Large intestine (tissue), 3 donors: ENCODE results near the gene LILRB3. TPM values are rescaled to one million over a fixed set of nuclear protein-coding genes. Genes with fewer than 3 reads are reported as not detected.
"Not testable (repeated sequence)": the region's sequence is repeated elsewhere in the genome, so short reads cannot be mapped to it uniquely, and the experiment has no call there.

Experiments
- DNase-seq, 2 donors: peaks; one replicate each; pipeline versions ENCODE4 v3.0.0 to v3.0.0-alpha.2; 2013
- H3K27ac ChIP-seq: one replicate; pipeline ENCODE4 v1.5.1; 2013; ENCODE audit warnings: low read length
- H3K27me3 ChIP-seq: 2 replicates; pipeline ENCODE4 v1.6.1; 2013; ENCODE audit warnings: low read length; ENCODE audit not compliant: control insufficient read depth, insufficient read depth
- H3K36me3 ChIP-seq: 2 replicates; pipeline ENCODE4 v1.6.1; 2013; ENCODE audit warnings: low read length; ENCODE audit not compliant: control insufficient read depth, insufficient read depth
- H3K4me1 ChIP-seq: one replicate; pipeline ENCODE4 v1.6.1; 2013; ENCODE audit warnings: low read length; ENCODE audit not compliant: control insufficient read depth, insufficient read depth
- H3K4me3 ChIP-seq: one replicate; pipeline ENCODE4 v1.5.1; 2013; ENCODE audit warnings: low read length
- H3K9me3 ChIP-seq: one replicate; pipeline ENCODE4 v1.6.1; 2013; ENCODE audit warnings: mild to moderate bottlenecking, low read depth, low read length, moderate library complexity; ENCODE audit not compliant: control insufficient read depth
- WGBS: methylation state at CpG from one replicate; pipeline ENCODE4 v1.1.5; 2013; ENCODE audit warnings: low lambda C conversion rate; ENCODE audit not compliant: insufficient coverage; 5-methylcytosine and 5-hydroxymethylcytosine counted together
- polyA plus RNA-seq: library from polyadenylated mRNA; unstranded; fragments of 120-200 nt; gene quantifications from one replicate; pipeline ENCODE4 v1.2.1, GENCODE V29; 2013

LILRB3 gene
- polyA plus RNA-seq, 1 donor: 2.9 TPM

- H3K4me3 ChIP-seq: not testable (repeated sequence)
Measured at GRCh38 chr19:54223277-54223936, 600 bp upstream of the LILRB3 start.

DNA sequence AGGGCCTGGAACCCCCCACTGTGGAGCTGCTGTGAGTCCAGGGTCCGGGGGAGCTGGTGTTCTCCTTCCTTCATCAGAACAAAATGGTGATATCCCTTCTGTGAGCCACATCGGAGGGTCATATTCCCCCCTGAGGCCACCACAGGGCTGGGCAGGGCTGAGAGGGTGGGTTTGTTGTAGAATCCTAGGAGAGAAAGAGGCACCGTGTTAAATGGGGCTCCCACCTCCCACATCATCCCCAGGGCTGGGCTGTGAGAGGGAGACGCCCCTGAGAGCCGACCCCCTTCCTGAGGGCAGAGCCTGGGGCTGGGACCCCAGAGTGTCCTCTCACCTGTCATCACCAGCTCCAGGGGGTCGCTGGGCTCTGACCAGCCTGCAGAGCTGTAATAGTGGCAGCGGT, 860 bp downstream of the LILRB3 start:
- not testable (repeated sequence) for H3K27me3 ChIP-seq, H3K4me1 ChIP-seq, H3K36me3 ChIP-seq, H3K9me3 ChIP-seq, H3K27ac ChIP-seq, H3K4me3 ChIP-seq, DNase-seq
- no CpG with 5 or more reads among the region's 7 CpGs for WGBS

More at GRCh38 chr19:54223277-54223936, 600 bp upstream of the LILRB3 start:
- not testable (repeated sequence) for H3K27me3 ChIP-seq, H3K4me1 ChIP-seq, H3K36me3 ChIP-seq, H3K9me3 ChIP-seq, H3K27ac ChIP-seq, DNase-seq
- WGBS: 100% methylated on average over 1 of the region's 14 CpGs

DNA sequence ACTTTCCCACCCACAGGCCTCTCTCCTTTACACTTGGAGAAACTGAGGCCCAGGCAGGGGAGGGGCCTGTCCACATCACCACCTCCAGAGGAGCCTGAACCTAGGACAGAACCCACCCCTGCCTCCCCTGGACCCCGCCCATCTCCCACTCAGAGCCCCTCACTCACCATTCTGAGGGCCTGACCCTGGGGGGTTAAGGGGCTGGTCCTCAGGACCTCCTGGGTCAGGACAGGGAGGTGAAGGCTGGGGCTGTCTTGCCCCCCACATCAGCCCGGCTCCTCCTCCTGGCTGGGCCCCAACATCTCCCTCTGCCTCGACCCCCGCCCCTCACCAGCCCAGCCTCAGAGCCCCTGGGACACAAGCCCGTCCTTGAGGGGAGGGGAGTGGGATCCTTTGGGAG, 3.1 kb downstream of the LILRB3 start:
- H3K27ac ChIP-seq, H3K4me1 ChIP-seq, H3K27me3 ChIP-seq, H3K36me3 ChIP-seq, DNase-seq, H3K4me3 ChIP-seq, H3K9me3 ChIP-seq: not testable (repeated sequence)
- WGBS: no CpG with 5 or more reads among the region's 5 CpGs

DNA sequence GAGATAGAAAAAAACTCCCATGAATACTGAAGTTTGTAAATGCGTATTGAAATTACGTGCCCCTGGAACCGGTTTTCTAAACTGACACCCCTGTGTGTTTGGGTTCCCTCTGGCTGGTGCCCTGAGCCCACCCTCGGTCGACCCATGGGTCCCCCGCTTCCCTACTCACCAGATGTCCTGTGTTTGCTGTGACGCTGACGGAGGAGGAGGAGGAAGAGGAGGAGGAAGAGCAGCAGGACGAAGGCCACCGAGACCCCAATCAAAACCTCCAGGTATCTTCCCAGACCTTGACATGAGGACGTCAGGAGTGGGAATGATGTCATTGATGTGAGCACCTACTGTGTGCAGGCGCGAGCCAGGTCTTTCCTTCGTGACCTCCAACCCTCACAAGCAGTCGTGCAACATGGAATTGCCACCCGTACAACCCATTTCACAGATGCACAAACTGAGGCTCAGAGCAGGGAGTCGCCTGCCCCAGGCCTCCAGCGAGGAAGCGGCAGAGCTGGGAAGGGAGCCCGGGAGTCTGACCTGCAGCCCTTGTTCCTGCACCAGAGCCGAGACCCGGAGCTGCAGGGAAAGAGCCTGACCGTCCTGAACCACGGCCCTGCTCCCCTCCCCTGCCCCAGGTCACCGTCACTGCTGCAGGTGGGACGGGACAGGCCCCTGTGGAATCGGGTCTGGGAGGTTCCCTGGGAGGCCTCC, 3.7 kb downstream of the LILRB3 start:
- Histone ChIP-seq H3K4me3 (no peak overlapping the region), H3K27me3 (no peaks in the 10 kb centered on the region), H3K36me3 (no peaks in the 10 kb centered on the region), H3K4me1 (no peaks in the 10 kb centered on the region), H3K9me3 (no peaks in the 10 kb centered on the region), H3K27ac (no peak overlapping the region)
- no peak for DNase-seq
- WGBS: no CpG with 5 or more reads among the region's 27 CpGs

- no peaks in the 10 kb centered on the region for H3K36me3 ChIP-seq
- DNase-seq: no peak
- H3K27ac ChIP-seq: no peak overlapping the region
- H3K9me3 ChIP-seq: no peaks in the 10 kb centered on the region
- no peaks in the 10 kb centered on the region for H3K27me3 ChIP-seq
- H3K4me1 ChIP-seq: no peaks in the 10 kb centered on the region
- no CpG with 5 or more reads among the region's 8 CpGs for WGBS
- H3K4me3 ChIP-seq: no peak overlapping the region
Measured at GRCh38 chr19:54218259-54218658, 4.5 kb downstream of the LILRB3 start.

DNA sequence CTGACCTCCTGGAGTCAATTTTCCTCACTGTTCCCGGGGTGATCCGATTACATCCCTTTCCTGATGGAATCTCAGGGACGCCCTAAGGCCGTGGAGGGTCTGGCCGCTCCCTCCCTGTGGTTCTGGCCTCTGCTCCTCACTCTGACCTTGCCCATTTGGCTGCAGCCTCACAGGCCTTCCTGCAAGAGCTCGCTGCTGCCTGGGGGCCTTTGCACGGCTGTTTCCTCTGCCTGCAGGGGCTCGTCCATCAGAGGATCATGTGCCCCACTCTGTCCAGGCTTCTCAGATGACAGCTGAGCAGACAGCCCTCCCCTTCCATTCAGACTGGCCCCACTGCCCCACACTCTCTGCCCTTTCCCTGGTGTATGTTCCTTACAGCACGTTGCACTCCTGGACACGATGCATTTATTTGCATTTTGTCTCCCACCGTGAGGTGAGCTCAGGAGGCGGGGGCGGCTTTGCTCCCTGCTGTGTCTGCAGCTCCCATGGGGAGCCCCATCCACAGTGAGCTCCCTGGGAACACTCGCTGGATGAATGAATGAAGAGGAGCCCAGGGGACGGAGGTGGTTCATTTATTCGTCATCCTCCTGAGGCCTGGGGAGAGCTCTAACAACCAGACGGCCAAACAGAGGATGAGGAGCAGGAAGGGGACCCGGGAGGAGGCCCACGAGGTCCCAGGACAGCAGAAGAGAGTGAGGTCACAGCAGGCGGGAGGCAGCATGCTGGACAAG, 5.1 kb downstream of the LILRB3 start:
- H3K9me3 ChIP-seq, H3K27ac ChIP-seq, DNase-seq, H3K27me3 ChIP-seq, H3K36me3 ChIP-seq, H3K4me1 ChIP-seq, H3K4me3 ChIP-seq: not testable (repeated sequence)
- no CpG with 5 or more reads among the region's 20 CpGs for WGBS

- no peak for DNase-seq
- Histone ChIP-seq H3K4me1 (no peaks in the 10 kb centered on the region), H3K27me3 (no peaks in the 10 kb centered on the region), H3K27ac (no peak overlapping the region), H3K4me3 (no peak overlapping the region), H3K36me3 (no peaks in the 10 kb centered on the region), H3K9me3 (no peaks in the 10 kb centered on the region)
- whole genome bisulfite sequencing: no CpG with 5 or more reads among the region's 9 CpGs
Measured at GRCh38 chr19:54216869-54217268, 5.9 kb downstream of the LILRB3 start.

GRCh38 chr19:54214734-54215133, 8.1 kb downstream of the LILRB3 start:
- not testable (repeated sequence) for H3K27ac ChIP-seq, H3K27me3 ChIP-seq, H3K36me3 ChIP-seq, H3K9me3 ChIP-seq, H3K4me3 ChIP-seq, DNase-seq
- H3K4me1 ChIP-seq: peaks cover 14% of the 10 kb centered on the region
- WGBS: no CpG with 5 or more reads among the region's 19 CpGs

GRCh38 chr19:54214217-54214616, 8.6 kb downstream of the LILRB3 start:
- H3K4me1 ChIP-seq: peaks cover 19% of the 10 kb centered on the region
- not testable (repeated sequence) for H3K9me3 ChIP-seq, DNase-seq, H3K4me3 ChIP-seq, H3K36me3 ChIP-seq, H3K27me3 ChIP-seq, H3K27ac ChIP-seq
- no CpG with 5 or more reads among the region's 5 CpGs for WGBS

DNA sequence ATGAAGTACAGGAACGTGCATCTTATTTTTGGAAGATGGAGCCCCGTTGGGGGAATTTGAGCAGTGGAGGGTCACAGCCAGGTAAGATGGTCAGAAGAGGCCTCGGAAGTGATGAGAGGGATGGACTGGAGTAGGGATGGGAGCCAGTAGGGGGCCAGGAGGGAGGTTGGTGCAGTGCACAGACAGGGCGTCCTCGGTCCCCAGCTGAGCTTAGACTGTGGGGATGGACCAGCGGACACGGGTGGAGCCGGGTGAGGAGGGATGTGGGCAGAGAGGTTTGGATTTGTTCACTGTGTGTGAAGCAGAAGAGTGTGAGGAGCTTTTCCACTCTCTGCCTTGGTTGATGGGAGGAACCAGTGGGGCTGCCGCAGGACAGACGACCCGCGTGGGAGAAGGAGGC, 11.6 kb downstream of the LILRB3 start:
- Histone ChIP-seq H3K4me1 (peaks cover 39% of the 10 kb centered on the region), H3K4me3 (no peak overlapping the region), H3K27ac (peak overlapping the region; percentile 96), H3K9me3 (no peaks in the 10 kb centered on the region), H3K27me3 (no peaks in the 10 kb centered on the region), H3K36me3 (peaks cover 26% of the 10 kb centered on the region)
- no peak for DNase-seq
- WGBS: 50% methylated on average over 1 of the region's 12 CpGs
